ENCODE measurements around the gene RAE1.
A peak's percentile ranks its signal among the peaks of the same experiment; 100 is the strongest.

RAE1 gene, protein sequence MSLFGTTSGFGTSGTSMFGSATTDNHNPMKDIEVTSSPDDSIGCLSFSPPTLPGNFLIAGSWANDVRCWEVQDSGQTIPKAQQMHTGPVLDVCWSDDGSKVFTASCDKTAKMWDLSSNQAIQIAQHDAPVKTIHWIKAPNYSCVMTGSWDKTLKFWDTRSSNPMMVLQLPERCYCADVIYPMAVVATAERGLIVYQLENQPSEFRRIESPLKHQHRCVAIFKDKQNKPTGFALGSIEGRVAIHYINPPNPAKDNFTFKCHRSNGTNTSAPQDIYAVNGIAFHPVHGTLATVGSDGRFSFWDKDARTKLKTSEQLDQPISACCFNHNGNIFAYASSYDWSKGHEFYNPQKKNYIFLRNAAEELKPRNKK

GRCh38 chr20:57351042-57351783, at the start of gene RAE1:
RAE1 (plus strand) TSS chr20:57351255; CDS start chr20:57354039, 2,784 bp downstream.
- peak; percentile 95 for DNase-seq

DNA sequence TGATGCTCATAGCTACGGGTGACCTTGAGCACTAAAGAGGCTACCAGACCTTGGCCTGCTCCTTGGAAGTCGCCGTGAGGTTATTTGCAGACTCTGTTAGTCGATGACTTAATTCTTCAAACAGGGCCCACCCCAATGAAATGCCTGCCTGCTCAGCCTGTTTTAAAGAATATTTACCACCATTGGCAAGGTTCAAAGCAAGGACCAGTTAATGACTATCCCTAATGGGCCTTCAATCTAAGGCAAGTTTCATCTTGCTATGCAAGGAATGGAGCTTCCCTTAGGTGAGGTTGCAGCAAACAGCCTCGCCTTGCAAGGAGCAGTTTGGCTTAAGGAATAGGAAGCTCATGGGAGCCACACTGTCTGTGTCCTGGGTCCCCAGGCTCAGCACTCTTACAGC, 44.3 kb upstream of the RAE1 start:
- DNase-seq, result peak; percentile 85

DNA sequence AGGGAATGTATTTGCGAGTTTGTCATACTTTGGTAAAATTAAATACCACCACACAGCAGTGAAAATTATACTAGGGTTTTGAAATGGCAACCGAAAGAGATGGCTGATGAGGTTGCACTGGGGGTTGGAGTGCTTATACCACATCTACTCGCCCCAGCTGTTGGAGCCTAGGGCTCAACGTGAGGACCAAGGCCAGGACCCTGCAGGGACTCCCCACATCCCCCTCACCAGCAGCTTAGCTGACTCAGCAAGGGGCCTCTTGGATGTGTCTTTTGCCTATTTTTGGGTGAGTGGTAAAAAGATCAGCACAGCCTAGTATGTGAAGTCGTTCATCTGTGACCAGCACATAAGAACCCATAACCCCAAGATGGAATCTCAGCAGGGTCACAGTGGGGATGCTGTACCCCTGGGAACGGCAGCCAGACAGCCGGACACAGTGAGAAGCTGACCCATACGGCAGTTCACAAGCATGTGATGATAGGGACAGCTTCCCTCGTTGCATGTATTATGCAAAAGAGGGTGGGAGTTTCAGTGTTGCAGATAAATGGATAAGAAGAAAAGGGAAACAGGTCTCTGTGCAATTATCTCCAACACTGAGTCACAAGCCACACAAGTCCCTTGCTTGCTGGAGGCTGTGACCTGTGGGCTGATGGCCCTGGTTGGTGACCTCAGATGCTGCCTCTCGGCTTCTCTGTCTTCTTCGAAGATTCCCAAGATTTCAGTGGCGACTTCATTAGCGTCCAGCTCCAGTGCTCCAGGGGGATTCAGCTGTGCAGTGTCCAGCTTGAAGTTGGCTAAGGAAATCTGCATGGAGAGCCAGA, 42.4 kb upstream of the RAE1 start:
- DNase-seq, result peak; percentile 84

- peak; percentile 41 for DNase-seq
Measured at GRCh38 chr20:57309544-57310115, 41.4 kb upstream of the RAE1 start.

GRCh38 chr20:57310821-57311514, 40.1 kb upstream of the RAE1 start:
- DNase-seq, result peak; percentile 36

DNA sequence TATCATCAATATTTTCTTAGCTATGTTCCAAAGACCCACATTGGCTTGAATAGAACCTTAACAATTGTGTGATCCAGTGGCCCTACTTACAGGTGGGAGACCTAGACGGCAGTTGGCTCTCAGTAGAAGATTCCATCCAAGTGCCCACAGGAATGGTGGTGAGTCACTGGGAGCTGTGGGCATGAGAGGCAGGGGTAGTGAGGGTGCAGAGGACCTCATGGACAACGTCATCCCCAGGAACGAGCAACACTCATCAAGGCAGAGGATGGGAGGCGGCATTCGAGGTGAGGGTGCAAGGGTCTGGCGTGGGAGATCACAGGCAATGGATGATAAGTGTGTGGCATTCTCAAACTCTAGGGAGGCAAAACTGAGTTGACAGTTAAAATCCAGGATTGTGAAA, 38.9 kb upstream of the RAE1 start:
- DNase-seq, result no peak

- peak; percentile 23 for DNase-seq
Measured at GRCh38 chr20:57313230-57313629, 37.8 kb upstream of the RAE1 start.

- no peak for DNase-seq
Measured at GRCh38 chr20:57313951-57314350, 37.1 kb upstream of the RAE1 start.

- DNase-seq, result no peak
Measured at GRCh38 chr20:57315083-57315975, 35.7 kb upstream of the RAE1 start.

GRCh38 chr20:57315976-57316480, 35.0 kb upstream of the RAE1 start:
- no peak for DNase-seq

DNA sequence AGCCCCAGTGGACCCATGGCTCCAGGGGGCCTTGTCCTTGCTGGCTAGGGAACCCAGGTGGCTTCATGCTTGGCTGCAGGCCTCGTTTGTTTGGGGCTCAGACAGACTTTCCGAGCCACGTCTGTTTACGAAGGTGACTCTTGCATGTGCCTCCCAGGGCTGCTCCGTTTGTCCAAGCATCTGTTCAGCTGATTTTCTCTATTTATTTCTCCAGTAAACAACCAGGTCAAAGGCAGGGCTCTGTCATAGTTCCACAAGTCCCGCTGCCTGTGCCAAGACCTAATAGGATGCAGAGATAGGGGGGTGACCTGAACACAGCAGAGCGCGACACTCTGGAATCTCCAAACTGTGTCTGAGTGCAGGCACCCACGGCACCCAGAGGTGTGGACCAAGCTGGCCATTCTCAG, 34.3 kb upstream of the RAE1 start:
- no peak for DNase-seq

GRCh38 chr20:57317316-57317788, 33.7 kb upstream of the RAE1 start:
- DNase-seq, result no peak

- DNase-seq, result no peak
Measured at GRCh38 chr20:57317789-57318371, 33.2 kb upstream of the RAE1 start.

DNA sequence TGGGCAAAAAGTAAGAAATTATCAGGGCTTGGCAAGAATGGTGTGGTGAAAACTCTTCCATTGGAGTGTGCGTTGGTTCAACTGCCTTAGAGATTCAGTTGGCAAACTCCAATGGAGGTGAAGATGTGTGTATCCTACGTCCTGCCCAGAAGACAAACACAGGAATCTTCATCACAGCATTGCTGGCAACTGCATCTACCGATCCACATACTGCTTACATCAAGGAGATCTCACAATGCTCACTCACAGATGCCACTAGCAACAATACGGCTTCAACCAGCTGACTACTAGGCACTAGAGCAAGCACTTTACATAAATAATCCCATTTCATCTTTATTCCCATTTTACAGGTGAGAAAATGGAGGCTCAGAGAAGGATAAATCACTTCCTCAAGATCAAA, 31.5 kb upstream of the RAE1 start:
- no peak for DNase-seq

DNA sequence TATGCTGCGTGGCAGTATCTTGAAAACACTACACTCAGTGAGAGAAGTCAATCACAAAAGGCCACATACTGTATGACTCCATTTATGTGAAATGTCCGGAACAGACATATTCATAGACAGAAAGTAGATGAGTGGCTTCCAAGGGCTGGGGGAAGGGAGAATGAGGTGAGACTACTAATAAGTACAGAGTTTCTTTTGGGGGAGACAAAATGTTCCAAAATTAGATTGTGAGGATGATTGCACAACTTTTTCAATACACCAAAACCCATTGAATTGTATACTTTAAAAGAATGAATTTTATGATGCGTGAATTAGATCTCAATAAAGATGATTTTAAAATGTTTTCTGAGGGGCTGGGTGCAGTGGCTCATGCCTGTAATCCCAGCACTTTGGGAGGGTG, 30.7 kb upstream of the RAE1 start:
- no peak for DNase-seq

GRCh38 chr20:57321142-57321541, 29.9 kb upstream of the RAE1 start:
- DNase-seq, result no peak

DNA sequence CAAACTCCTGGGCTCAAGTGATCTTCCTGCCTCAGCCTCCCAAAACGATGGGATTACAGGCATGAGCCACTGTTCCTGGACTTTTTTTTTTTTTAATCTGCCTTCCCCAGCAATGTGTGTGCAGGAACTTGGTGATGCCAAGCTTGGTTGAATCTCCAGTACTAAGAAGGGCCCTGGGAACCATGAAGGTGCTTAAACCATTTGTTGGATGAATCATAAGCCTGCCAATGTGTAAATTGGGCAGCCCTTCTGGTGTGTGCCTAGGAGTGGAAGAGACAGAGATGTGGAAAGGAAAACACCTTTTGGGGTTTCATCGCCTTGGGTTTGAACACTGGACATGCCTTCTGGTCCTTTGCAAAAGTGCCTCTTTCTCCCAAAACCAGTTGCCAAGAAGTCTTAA, 28.6 kb upstream of the RAE1 start:
- no peak for DNase-seq

- DNase-seq, result peak; percentile 86
Measured at GRCh38 chr20:57323034-57323433, 28.0 kb upstream of the RAE1 start.

GRCh38 chr20:57325632-57326356, 25.3 kb upstream of the RAE1 start:
- no peak for DNase-seq
